ENCODE measurements around the gene JPH2. TPM values are rescaled to one million over a fixed set of nuclear protein-coding genes. Genes with fewer than 3 reads are reported as not detected.
"Not testable (repeated sequence)": the region's sequence is repeated elsewhere in the genome, so short reads cannot be mapped to it uniquely, and the experiment has no call there.

Gene JPH2
- total and polyA plus RNA-seq, 2 donors from 2014 or later: 2.5 to 11.4 TPM

- intact Hi-C loops (cut with DNase I): loop anchor here (5.0 kb wide), 1 partner anchor 73 kb away; no protein-coding TSS in a partner anchor
Measured at GRCh38 chr20:44190197-44190852, 3.3 kb upstream of the JPH2 start.

GRCh38 chr20:44188752-44189151 lies 1.8 kb upstream of the JPH2 start:
- no peak overlapping the region for H3K9ac ChIP-seq (ENCODE audit: low read length in 3 of 3)
- intact Hi-C loops (cut with DNase I): no loop called here

More at GRCh38 chr20:44190197-44190852, 3.3 kb upstream of the JPH2 start:
- not testable (repeated sequence) for H3K4me1 ChIP-seq (ENCODE audit: control insufficient read depth in 2 of 3, insufficient read depth in 2 of 3, low read depth in 1 of 3, low read length in 3 of 3); H3K4me3 ChIP-seq (ENCODE audit: low read length in 3 of 3); FAIRE-seq; H3K36me3 ChIP-seq (ENCODE audit: control insufficient read depth in 2 of 3, insufficient read depth in 3 of 3, low read length in 3 of 3); H3K9ac ChIP-seq (ENCODE audit: low read length in 3 of 3); H3K9me3 ChIP-seq (ENCODE audit: control insufficient read depth in 2 of 3, insufficient read depth in 1 of 3, low read length in 3 of 3); H3K27me3 ChIP-seq (ENCODE audit: control insufficient read depth, insufficient read depth, low read length); H3K27ac ChIP-seq (ENCODE audit: low read depth in 2 of 2, low read length in 2 of 2)
- TF ChIP-seq, protein P1, sequence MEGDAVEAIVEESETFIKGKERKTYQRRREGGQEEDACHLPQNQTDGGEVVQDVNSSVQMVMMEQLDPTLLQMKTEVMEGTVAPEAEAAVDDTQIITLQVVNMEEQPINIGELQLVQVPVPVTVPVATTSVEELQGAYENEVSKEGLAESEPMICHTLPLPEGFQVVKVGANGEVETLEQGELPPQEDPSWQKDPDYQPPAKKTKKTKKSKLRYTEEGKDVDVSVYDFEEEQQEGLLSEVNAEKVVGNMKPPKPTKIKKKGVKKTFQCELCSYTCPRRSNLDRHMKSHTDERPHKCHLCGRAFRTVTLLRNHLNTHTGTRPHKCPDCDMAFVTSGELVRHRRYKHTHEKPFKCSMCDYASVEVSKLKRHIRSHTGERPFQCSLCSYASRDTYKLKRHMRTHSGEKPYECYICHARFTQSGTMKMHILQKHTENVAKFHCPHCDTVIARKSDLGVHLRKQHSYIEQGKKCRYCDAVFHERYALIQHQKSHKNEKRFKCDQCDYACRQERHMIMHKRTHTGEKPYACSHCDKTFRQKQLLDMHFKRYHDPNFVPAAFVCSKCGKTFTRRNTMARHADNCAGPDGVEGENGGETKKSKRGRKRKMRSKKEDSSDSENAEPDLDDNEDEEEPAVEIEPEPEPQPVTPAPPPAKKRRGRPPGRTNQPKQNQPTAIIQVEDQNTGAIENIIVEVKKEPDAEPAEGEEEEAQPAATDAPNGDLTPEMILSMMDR (IDR thresholded peaks at IDR 0.05; ENCODE audit: borderline replicate concordance, extremely low read depth, insufficient read depth): peak; percentile 87
- peak in 4 of 5 donors; percentile 69 to 90 (median 82) for DNase-seq

DNA sequence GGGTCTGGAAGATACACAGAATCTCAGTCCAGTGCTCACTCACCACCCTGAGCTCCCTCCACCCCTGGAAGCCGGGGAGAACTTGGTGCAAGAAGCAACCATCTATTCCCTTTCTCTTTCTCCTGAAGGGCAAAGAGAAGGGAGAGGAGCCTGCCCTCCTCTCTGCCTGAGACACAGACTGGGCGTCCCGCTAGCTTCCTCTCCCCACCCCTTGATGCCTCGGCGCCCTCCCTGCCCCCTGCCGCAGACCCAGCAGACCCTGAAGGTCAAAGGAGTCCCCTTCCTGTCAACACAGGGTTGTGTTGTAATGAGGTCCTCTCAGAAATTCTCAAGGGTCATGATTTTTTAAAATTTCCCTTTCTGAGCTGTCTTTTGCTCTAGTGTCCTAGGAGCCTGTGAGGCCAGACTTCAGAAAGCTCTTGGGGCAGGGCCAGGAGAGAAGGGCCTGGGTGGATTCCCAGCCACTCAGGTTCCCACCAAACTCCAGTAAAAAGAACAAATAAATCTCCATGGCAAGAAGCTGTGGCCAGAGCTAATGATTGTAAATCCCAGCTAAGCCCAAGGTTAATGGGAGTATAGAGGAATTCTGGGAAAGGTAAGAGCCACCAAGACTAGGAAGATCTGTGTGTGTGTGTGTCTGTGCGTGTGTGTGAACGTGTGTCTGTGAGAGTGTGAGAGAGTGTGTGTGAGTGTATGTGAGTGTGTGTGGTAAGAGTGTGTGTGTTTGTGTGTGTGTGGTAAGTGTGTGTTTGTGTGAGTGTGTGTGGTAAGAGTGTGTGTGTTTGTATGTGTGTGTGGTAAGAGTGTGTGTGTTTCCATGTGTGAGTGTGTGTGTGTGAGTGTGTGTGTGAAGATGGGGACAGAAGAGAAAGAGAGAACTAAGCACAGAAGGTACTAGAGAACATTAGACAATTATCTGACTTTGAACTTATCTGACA lies 1.1 kb upstream of the JPH2 start:
- H3K36me3 ChIP-seq (ENCODE audit: control insufficient read depth in 2 of 3, insufficient read depth in 3 of 3, low read length in 3 of 3): no peaks in the 10 kb centered on the region
- H3K27ac ChIP-seq (ENCODE audit: low read depth in 2 of 2, low read length in 2 of 2): peak overlapping the region; percentile 7 to 10
- no peak for FAIRE-seq
- TF ChIP-seq, protein P1 (IDR thresholded peaks at IDR 0.05; ENCODE audit: borderline replicate concordance, extremely low read depth, insufficient read depth): no peak
- no peaks in the 10 kb centered on the region for H3K27me3 ChIP-seq (ENCODE audit: control insufficient read depth, insufficient read depth, low read length)
- DNase-seq: peak in 2 of 5 donors; percentile 47 to 62
- intact Hi-C loops (cut with DNase I): no loop called here
- peak overlapping the region in 1 of 3 donors; percentile 63 for H3K4me3 ChIP-seq (ENCODE audit: low read length in 3 of 3)
- peak overlapping the region in 1 of 3 donors; percentile 38 for H3K9ac ChIP-seq (ENCODE audit: low read length in 3 of 3)
- H3K9me3 ChIP-seq (ENCODE audit: control insufficient read depth in 2 of 3, insufficient read depth in 1 of 3, low read length in 3 of 3): no peaks in the 10 kb centered on the region
- peaks cover 0 to 10% (median 0%) of the 10 kb centered on the region in 3 donors for H3K4me1 ChIP-seq (ENCODE audit: control insufficient read depth in 2 of 3, insufficient read depth in 2 of 3, low read depth in 1 of 3, low read length in 3 of 3)

More at GRCh38 chr20:44188752-44189151, 1.8 kb upstream of the JPH2 start:
- Histone ChIP-seq H3K4me3 (ENCODE audit: low read length in 3 of 3) (no peak overlapping the region), H3K27ac (ENCODE audit: low read depth in 2 of 2, low read length in 2 of 2) (no peak overlapping the region), H3K4me1 (ENCODE audit: control insufficient read depth in 2 of 3, insufficient read depth in 2 of 3, low read depth in 1 of 3, low read length in 3 of 3) (peaks cover 0 to 10% (median 0%) of the 10 kb centered on the region in 3 donors), H3K9me3 (ENCODE audit: control insufficient read depth in 2 of 3, insufficient read depth in 1 of 3, low read length in 3 of 3) (no peaks in the 10 kb centered on the region), H3K36me3 (ENCODE audit: control insufficient read depth in 2 of 3, insufficient read depth in 3 of 3, low read length in 3 of 3) (no peaks in the 10 kb centered on the region), H3K27me3 (ENCODE audit: control insufficient read depth, insufficient read depth, low read length) (no peaks in the 10 kb centered on the region)
- TF ChIP-seq, protein P1 (IDR thresholded peaks at IDR 0.05; ENCODE audit: borderline replicate concordance, extremely low read depth, insufficient read depth): no peak
- FAIRE-seq (no peak), DNase-seq (no peak)

All from kidney (tissue), 14 donors.